Stimulated activated naive CD4-positive, alpha-beta T cell (primary cell): ENCODE data around the gene DOCK4.

ENCODE experiments used
- DNase-seq, 6 experiments: peaks; one replicate each; lab custom pipeline; 2025; lab: John Stamatoyannopoulos, UW

DOCK4 gene

DNA sequence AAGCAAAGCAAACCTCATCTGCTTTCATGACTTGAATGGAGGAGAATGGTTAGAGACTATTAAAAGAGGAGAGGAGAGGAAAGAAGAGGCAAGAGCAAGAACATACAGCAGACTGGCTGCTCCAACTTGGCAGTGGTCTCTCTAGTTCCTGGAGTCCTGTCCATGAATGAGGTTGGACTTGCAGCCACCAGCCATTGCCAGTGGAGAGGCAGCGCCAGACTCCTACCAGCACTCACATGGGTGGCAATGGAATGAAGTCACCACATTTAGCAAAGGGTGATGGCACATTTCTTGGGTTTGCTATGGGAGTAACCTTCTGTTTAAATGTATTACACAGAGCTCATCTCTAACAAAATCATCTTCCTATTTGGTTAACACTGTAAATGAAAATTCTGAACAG, 386.1 kb downstream of the DOCK4 start:
- no peak for DNase-seq

DNA sequence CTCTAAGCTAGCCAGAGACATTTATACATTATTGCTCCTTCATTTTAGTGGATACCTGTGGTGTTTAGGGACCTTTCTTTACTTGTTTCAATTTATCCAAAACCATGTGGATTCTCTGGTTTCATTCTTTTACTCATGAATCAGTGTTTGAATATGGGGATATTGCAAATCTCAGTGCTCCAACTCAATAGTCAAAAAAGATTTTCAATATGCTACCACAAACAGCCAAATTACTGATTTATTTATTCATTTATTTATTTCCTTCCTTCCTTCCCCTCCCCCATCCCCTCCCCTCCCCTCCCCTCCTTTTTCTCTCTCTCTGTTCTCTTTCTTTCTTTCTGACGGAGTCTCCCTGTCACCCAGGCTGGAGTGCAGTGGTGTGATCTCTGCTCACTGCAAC, 390.8 kb downstream of the DOCK4 start:
- DNase-seq, result no peak

GRCh38 chr7:111813306-111813705, 392.9 kb downstream of the DOCK4 start:
- no peak for DNase-seq

GRCh38 chr7:111806232-111806631, 400.0 kb downstream of the DOCK4 start:
- no peak for DNase-seq

DNA sequence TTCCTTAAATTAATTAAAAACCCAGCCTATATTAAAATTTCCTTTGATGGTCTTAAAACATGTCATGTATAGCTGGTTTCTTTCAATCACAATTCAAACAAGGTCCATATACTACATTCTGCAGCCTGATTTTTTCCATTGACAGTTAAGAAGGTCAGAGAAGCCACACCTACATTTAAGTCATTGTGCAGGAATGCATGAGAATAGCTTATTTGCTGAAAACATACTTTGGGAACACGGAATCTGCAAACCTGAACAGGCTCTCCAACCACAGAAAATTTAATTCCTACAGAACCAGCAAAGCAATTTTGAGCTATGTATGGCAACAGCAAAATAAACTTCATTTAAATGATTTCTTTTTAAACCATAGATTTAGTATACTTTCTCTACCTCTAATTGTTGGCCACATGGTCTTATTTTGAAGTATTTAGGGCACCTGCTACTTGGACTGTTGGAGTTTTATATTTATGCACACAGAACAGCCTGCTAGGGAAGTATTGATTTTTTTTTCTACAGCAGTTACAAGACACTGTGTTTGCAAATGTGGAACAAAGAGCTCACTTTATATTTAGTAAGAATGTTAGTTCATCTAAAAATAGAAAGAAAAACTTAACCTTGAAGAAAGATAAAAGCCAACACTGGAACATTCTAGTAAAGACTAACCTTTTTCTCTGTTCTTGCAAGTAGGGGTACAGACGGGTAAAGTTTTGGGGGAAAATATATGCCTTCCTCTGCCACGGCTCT, 403.0 kb downstream of the DOCK4 start:
- no peak for DNase-seq

- no peak for DNase-seq
Observed at GRCh38 chr7:111802194-111802772, 403.9 kb downstream of the DOCK4 start.

DNA sequence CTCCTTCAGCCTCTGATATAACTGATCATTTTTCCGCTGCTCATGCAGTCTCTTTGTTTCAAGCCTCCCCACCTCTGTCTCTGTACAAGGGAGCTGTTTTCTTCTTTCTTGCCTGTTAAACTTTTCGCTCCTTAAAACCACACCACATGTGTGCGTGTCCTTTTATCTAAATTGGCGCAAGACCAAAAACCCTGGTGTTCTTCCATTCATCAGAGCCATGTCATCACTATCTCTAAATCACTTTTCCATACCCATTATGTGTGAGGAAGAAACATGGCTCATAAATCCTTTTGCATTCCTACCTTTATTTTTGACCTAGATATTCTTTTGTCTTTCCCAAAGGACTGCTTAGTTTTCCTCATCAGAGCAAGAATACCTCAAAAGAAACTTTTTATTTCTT, 404.9 kb downstream of the DOCK4 start:
- DNase-seq, result no peak

DNA sequence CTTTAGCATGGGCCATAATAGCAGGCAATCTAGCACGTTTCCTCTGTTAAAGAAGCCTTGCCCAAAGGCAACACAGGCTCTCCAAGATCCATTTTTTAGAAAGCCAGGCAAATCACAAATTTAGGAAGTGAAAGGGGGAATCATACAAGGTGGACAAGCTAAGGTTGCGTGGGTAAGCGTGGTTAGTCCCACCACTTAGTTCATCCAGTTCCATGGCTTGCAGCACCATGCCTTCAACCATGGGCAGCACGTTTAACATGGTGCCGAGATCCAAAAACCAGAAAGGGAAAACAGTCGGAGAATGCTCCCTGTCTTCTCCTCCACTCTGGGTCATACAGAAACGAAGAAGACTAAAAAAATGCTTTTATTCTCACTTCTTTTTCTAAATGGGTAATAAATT, 409.5 kb downstream of the DOCK4 start:
- DNase-seq, result no peak

DNA sequence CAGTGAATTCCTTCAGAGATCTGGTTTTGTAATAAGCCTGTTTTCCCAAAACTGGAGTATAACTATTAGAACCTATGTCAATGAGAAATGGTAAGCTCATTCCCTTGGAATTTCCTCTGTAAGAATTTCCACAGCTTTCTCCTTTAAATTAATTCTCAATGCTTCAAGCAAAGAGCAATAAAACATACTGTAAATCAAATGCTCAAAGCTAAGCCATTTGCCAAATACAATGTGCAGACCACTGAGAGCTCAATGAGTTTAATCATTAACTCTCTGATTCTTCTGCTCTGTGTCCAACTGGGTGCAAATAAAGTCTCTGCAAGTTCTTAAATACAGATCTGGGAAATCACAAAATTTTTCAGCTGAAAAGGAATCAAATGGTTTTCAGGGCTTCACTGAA, 416.3 kb downstream of the DOCK4 start:
- no peak for DNase-seq

DNA sequence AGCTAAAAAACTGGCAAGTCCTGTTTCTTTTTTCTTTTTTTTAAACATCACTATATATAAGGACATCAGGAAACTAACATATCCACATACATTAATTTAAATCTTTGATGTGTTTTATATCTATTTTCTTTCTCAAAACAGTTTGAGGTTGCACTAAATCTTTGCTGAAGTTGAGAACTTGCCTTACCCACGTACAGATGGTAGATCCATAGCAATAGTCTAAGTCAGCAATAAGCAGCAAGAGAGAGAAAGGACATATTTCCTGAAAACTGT, 417.2 kb downstream of the DOCK4 start:
- DNase-seq, result no peak

DNA sequence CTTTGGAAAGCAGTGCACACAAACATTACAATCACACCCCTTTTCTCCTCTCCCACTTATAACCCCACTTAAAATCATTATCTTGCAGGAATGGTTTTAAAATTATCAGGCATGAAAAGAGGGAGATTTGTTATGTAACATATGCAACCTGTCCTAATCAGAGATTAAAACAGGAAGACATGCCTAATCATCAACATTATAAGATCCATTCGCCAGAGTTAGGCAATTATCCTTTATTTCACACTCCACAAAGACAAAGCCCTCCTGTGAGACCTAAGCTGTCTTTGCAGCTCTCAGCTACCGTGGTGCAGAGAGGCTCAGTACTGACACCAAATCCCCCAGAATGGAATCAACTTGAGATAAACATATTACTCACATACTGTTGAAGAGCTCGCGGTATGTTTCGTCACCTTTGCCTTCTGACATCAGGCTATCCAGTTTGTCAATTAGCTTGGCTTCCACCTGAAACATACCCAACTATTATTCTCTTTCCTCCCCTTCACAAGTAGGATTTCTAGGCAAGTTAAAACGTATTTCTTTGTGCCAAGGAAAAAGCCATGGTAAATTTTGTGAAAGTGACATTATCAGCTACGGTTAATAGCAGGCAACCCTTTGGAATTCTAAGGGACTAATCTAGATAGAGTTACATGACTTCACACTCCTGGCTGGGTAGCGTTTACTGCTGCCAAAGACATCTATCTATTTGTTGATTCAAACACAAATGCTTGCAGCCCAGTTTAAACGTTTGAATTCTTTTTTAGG, 417.7 kb downstream of the DOCK4 start:
- no peak for DNase-seq

- DNase-seq, result no peak
Observed at GRCh38 chr7:111787741-111788140, 418.5 kb downstream of the DOCK4 start.

DNA sequence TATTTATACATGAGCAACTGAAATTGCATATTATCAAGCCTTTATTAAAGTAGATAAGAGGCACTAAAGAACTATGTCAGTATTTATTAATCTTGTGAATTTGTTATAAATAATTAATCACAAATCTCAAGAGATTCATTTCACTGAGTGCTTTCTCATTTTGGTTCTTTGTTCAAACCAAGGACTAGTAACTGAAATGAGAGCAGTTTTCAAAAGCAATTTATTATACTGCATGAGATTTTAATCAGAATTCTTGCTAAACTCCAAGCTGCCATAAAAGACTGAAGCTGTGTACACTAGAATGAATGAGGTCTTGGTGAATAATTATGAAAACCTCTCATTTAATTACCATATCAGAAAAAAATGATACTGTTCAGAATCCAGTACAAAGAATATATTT, 419.1 kb downstream of the DOCK4 start:
- DNase-seq, result no peak

GRCh38 chr7:111785076-111785475, 421.1 kb downstream of the DOCK4 start:
- no peak for DNase-seq

DNA sequence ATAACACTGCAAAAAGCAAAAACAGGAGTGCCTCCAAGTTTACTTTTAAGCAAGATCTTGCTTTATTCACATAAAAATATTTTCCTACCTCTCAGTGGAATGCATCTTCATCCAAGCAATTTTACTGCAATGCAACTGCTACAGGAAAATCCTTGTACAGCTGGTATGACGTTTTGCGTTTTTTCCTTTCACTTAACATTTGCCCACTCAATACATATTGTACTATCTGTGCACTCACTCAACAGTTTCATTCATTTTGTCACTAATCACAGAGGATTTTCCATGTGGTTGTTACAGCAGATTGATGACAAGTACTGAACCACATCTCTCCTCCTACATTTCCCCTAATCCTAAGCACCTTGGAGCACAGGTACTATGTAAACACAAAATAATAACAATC, 421.9 kb downstream of the DOCK4 start:
- DNase-seq, result no peak

DNA sequence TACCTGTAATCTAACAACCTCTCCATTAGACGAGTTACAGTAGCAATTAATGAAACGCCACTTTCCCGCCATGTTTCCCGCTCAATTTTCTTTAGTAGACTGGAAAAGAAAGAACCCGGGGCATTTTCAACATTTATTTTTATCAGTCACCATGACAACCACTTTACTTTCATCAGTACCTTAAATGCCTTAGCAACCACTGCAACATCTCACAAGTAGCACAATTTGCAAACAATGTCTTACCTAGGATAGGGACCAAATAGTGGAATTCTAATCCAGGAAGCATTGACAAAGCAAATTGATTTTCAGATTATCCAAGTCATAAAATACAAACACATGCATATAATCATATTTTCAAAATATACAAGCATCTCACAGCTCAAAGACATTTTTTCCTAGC, 422.3 kb downstream of the DOCK4 start:
- DNase-seq, result no peak

DNA sequence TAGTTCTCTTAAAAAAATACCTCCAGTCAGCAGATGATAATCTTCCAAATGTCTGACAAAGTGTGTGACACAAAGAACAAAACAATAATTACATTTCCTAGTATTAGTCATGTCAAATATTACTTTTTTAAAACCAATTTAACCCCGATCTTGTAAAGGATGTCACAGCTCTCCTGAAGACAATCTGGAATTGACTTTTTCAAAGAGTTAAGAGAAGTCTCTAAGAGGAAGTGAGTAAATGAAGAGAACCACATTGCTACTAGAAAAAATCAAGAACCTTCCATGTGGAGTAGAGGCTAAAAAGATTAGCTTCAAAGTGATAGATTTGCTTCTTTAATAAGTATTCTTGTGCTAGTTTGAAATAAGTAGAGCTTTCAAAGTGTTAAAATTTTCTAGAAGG, 425.7 kb downstream of the DOCK4 start:
- DNase-seq, result no peak

GRCh38 chr7:111775206-111775605, 431.0 kb downstream of the DOCK4 start:
- DNase-seq, result no peak

- DNase-seq, result no peak
Observed at GRCh38 chr7:111772716-111773115, 433.5 kb downstream of the DOCK4 start.

DNA sequence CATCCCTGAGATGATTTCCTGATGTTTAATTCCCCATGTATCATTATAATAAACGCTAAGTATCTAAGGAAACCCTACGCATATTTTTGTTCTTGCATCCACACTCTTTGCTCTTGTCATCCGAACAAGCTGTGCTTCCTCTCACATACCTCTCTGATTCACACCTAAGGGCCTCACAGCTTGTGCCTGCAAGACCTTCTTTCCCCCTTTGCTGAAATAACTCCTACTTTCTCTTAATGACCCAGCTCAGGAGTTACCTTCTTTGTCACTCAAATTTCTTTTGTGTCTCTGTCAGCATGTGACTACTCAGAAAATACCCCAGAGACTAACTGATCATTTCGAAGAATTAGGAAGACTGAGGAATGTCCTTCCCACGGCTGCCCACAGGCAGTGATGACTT, 434.6 kb downstream of the DOCK4 start:
- DNase-seq, result no peak

GRCh38 chr7:111770116-111770515, 436.1 kb downstream of the DOCK4 start:
- no peak for DNase-seq

DNA sequence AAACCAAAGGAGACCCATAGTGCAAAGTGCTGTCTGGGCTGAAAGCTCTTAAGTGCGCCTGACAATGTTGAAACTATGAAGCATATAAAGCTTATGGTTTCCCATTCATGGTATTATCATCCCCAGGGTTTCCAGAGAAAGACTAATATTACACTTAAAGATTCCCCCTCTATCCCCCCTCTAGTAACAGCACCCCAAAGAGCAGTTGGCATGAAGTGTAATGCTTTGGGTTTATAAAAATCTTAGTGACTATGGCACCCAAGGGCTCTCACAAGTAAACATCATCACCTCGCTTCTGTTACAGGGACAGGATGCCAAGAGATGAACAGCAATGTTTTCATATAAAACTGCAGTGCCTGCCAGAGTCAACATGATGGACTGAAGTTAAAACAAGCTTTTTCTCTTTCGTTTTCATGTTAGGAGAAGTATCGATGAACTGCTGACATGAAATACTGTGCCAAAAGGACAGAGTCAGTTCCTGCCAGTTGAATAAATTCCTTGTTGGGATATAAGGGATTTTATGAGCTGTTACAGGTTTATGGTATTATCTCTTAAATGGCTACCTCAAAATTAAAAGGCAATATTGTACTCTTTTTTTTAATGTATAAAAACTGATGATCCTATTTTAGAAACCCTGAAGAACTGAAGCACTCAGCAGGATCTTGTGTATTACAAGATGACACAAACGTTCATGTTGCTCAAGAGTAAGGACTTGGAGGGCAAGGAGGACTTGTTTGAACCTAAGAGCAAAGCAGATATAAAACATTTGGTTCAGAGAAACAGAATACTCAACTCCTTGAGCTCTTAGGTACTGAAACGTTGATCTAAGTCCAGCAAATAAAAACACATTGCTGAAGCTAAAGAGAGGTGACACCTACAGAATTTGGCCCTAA, 440.2 kb downstream of the DOCK4 start:
- DNase-seq, result no peak
